ENCODE data around the gene ATAD2B. TPM values are rescaled to one million over a fixed set of nuclear protein-coding genes. Genes with fewer than 3 reads are reported as not detected.

Gene ATAD2B
- total RNA-seq, 1 donor from 2014 or later, result 38.5 TPM

DNA sequence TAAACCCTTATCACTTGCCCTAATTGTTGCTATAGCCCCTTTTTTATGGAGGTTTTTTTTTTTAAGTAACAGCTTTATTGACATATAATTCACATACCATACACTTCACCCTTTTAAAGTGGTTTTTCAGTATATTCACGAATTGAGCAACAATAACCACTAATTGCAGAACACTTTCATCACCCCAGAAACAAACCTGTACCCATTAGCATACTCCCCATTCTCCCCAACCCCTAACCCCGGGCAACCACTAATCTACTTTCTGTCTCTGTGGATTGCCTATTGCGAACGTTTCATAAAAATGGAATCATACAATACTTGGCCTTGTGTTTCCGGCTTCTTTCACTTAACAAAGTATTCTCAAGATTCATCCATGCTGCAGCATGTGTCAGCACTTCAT is 213.6 kb downstream of the ATAD2B start:
- Histone ChIP-seq H3K36me3 (peaks cover 0 to 4% of the 10 kb centered on the region in 2 donors), H3K9me3 (no peaks in the 10 kb centered on the region), H3K4me3 (no peak overlapping the region), H3K4me1 (peaks cover 11% of the 10 kb centered on the region), H3K27me3 (no peaks in the 10 kb centered on the region), H3K27ac (no peak overlapping the region)
- no peak for DNase-seq (ENCODE audit: extremely low spot score in 2 of 2)
- intact Hi-C loops (cut with DNase I), result no loop called here
- TF ChIP-seq POLR2AphosphoS5 (IDR thresholded peaks at IDR 0.05; ENCODE audit: insufficient read depth in 1 of 2, low read depth in 1 of 2) (no peak), POLR2A (IDR thresholded peaks at IDR 0.05) (no peak)
- TF ChIP-seq, protein P1, sequence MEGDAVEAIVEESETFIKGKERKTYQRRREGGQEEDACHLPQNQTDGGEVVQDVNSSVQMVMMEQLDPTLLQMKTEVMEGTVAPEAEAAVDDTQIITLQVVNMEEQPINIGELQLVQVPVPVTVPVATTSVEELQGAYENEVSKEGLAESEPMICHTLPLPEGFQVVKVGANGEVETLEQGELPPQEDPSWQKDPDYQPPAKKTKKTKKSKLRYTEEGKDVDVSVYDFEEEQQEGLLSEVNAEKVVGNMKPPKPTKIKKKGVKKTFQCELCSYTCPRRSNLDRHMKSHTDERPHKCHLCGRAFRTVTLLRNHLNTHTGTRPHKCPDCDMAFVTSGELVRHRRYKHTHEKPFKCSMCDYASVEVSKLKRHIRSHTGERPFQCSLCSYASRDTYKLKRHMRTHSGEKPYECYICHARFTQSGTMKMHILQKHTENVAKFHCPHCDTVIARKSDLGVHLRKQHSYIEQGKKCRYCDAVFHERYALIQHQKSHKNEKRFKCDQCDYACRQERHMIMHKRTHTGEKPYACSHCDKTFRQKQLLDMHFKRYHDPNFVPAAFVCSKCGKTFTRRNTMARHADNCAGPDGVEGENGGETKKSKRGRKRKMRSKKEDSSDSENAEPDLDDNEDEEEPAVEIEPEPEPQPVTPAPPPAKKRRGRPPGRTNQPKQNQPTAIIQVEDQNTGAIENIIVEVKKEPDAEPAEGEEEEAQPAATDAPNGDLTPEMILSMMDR (IDR thresholded peaks at IDR 0.05), result no peak

DNA sequence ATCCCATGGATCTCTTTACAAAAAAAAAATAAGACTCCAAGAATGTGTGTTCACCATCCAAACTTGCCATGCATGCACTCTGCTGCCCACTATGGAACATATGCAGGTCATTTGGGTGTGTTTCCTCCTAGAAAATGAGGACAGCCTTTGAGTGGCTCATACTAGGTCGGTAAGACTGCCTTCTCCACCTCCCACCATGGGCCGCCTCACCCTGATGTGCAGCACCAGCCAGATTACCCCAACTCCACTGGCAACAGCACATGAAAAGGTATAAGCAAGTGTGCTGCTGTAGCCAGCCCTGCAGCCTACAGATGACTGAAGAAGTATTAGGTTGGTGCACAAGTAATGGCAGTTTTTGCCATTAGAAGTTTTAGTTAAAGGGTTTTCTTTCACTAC is 214.2 kb downstream of the ATAD2B start:
- peaks cover 11% of the 10 kb centered on the region for H3K4me1 ChIP-seq
- no peaks in the 10 kb centered on the region for H3K9me3 ChIP-seq
- intact Hi-C loops (cut with DNase I), result no loop called here
- H3K27ac ChIP-seq, result no peak overlapping the region
- no peaks in the 10 kb centered on the region for H3K27me3 ChIP-seq
- no peak overlapping the region for H3K4me3 ChIP-seq
- no peak for DNase-seq (ENCODE audit: extremely low spot score in 2 of 2)
- TF ChIP-seq, protein P1 (IDR thresholded peaks at IDR 0.05), result no peak
- TF ChIP-seq POLR2AphosphoS5 (IDR thresholded peaks at IDR 0.05; ENCODE audit: insufficient read depth in 1 of 2, low read depth in 1 of 2) (no peak), POLR2A (IDR thresholded peaks at IDR 0.05) (no peak)
- peaks cover 0 to 4% of the 10 kb centered on the region in 2 donors for H3K36me3 ChIP-seq

DNA sequence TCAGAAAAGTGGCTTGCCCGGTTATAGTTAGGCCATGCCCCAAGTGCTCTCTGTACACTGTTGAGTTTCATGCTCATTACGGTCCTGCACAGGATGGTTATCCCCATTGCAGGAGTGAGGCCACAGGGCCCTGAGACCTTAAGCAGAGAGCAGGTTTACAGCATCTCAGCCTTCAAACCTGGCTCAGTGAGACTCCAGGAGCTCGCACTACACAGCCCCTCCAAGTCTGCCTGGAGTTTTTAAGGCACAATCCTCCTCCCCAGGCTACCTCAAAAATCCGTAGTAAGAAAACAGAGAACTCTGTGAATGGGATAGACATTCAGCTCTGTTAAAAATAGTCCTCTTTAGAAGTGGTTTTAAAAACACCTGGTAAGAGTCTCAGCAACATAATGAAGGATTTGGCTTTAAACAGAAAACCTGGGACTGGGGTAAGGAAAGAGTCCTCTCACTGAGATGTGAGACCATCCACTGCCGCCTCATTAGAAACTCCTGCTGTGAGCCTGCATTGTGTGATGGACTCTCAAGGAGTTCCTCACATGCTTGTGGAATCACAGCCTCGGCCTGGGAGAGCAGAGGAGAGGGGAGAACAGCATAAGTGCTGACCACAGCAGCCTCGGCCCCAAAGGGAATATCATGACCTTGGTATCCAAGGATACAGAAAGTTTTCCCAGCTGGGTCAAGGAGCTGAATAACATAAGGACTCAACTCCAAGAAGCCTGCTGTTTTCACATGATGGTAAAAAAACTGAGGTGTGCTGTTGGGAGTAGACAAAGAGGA is 214.8 kb downstream of the ATAD2B start:
- intact Hi-C loops (cut with DNase I), result no loop called here
- H3K27me3 ChIP-seq, result no peaks in the 10 kb centered on the region
- no peak overlapping the region for H3K27ac ChIP-seq
- DNase-seq (ENCODE audit: extremely low spot score in 2 of 2), result no peak
- H3K4me1 ChIP-seq, result peaks cover 11% of the 10 kb centered on the region
- H3K9me3 ChIP-seq, result no peaks in the 10 kb centered on the region
- H3K4me3 ChIP-seq, result no peak overlapping the region
- peaks cover 0 to 4% of the 10 kb centered on the region in 2 donors for H3K36me3 ChIP-seq
- TF ChIP-seq, protein P1 (IDR thresholded peaks at IDR 0.05), result no peak

DNA sequence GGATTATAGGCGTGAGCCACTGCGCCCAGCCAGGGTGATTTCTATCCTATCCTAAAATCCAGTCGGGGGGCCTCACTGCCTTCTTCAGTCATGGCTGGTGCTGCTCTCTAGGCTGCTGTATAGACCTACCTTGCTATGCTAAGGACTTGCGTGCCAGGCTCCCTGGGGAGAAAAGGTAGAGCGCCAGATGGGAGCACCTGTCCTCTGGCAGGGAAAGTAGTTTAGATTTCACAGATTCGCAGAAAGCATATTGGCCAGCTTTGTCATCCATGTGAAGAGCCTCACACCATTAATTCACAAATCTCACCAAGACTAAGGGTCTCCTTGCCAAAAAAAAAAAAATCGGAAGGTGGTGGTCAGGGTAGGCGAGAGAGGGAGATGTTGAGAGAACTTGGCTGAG is 217.6 kb downstream of the ATAD2B start:
- intact Hi-C loops (cut with DNase I), result no loop called here
- DNase-seq (ENCODE audit: extremely low spot score in 2 of 2), result no peak
- TF ChIP-seq, protein P1 (IDR thresholded peaks at IDR 0.05), result no peak
- TF ChIP-seq POLR2A (IDR thresholded peaks at IDR 0.05), result no peak
- TF ChIP-seq POLR2AphosphoS5 (IDR thresholded peaks at IDR 0.05; ENCODE audit: insufficient read depth in 1 of 2, low read depth in 1 of 2), result no peak
- Histone ChIP-seq H3K27ac (no peak overlapping the region), H3K36me3 (peaks cover 0 to 10% of the 10 kb centered on the region in 2 donors), H3K4me1 (peaks cover 11% of the 10 kb centered on the region), H3K4me3 (no peak overlapping the region), H3K9me3 (no peaks in the 10 kb centered on the region), H3K27me3 (no peaks in the 10 kb centered on the region)

DNA sequence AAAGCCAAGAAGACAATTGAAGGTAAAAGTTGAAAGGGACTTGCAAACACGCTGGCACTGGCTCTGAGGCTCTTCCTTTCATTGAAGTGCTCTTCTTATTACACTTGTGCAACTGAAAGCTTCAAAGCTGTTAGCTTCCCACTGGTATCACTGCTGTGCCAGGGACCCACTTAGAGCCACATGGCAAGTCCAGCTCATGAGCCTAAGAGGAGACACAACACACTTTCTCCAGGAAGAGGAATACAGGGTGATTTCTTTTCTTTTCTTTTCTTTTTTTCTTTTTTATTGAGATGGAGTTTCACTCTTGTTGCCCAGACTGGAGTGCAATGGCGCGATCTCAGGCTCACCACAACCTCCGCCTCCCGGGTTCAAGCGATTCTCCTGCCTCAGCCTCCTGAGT is 218.2 kb downstream of the ATAD2B start:
- no peak for TF ChIP-seq POLR2AphosphoS5 (IDR thresholded peaks at IDR 0.05; ENCODE audit: insufficient read depth in 1 of 2, low read depth in 1 of 2)
- TF ChIP-seq, protein P1 (IDR thresholded peaks at IDR 0.05), result no peak
- TF ChIP-seq POLR2A (IDR thresholded peaks at IDR 0.05), result no peak
- Histone ChIP-seq H3K4me3 (no peak overlapping the region), H3K27ac (no peak overlapping the region), H3K4me1 (peaks cover 11% of the 10 kb centered on the region), H3K9me3 (no peaks in the 10 kb centered on the region), H3K27me3 (no peaks in the 10 kb centered on the region), H3K36me3 (peaks cover 0 to 10% of the 10 kb centered on the region in 2 donors)
- intact Hi-C loops (cut with DNase I), result no loop called here
- DNase-seq (ENCODE audit: extremely low spot score in 2 of 2), result no peak
